Heart left ventricle (tissue), 13 donors: Measurements from ENCODE around the gene CLEC16A.

Experiments used
- POLR2A ChIP-seq, 2 donors: fragments of 450-650 bp; IDR thresholded peaks; one replicate each; pipeline ENCODE4 v1.6.1; 2017; ENCODE audit warnings: antibody characterized with exemption in 2 of 2, mild to moderate bottlenecking in 2 of 2, moderate library complexity in 2 of 2
- TF ChIP-seq, protein P1 (sequence below), 12 donors: fragments of 200-600 bp; sonication (generic) in 4 of 12; IDR thresholded peaks; one replicate each; pipeline versions ENCODE4 v1.5.0 to v1.8.0; 2018 to 2022; ENCODE audit warnings: antibody characterized with exemption in 12 of 12, mild to moderate bottlenecking in 5 of 12
- donor health status: ischemic (EF 13 %, LVEDD 7.1; RV severe dilation, severe dysfunction).
- donor health status: DM: no; HTN: yes; CAD: no.
- donor health status: DM: no; HTN: no; CAD: no.
- donor health status: ischemic (EF 25% LVEDD 6.9; RV normal size, moderate dysfunction).
- donor health status: ischemic (EF 25% LVEDD 5.7; RV mildly dilated, moderate dysfunction).
- donor health status: ischemic (EF 35%, LVEDD 5.7; RV mildly dilated, moderate dysfunction).
- donor health status: nonischemic (EF 11% LVEDD 7.7; RV severe dilation, severe dysfunction).
- donor health status: DM: yes; HTN: yes; CAD: no.
- donor health status: PGD.
- donor health status: ischemic (EF 29% LVEDD 5.4; RV normal size, mild dysfunction).
- donor health status: nonischemic (EF 23%, LVEDD 6.1; RV moderate dilation, normal function).

DNA sequence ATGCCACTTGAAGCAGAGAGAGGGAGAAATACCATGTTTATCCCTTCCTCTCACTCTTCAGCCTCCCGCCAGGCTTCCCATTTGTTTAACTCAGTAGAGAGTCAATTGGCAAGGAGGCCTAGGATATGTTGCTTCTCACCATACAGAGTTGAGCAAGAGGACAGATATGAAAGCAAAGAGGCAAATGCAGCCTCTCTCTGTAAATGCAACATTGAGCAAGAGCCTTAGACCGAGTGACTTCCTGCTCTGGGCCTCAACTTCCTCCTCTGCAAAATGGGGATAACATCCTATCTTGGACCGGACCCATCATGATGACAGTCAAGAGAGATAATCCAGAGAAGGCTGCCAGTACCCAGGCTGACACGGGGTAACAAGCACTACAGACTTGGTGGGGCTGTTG, 274.8 kb downstream of the CLEC16A start:
- TF ChIP-seq, protein P1, sequence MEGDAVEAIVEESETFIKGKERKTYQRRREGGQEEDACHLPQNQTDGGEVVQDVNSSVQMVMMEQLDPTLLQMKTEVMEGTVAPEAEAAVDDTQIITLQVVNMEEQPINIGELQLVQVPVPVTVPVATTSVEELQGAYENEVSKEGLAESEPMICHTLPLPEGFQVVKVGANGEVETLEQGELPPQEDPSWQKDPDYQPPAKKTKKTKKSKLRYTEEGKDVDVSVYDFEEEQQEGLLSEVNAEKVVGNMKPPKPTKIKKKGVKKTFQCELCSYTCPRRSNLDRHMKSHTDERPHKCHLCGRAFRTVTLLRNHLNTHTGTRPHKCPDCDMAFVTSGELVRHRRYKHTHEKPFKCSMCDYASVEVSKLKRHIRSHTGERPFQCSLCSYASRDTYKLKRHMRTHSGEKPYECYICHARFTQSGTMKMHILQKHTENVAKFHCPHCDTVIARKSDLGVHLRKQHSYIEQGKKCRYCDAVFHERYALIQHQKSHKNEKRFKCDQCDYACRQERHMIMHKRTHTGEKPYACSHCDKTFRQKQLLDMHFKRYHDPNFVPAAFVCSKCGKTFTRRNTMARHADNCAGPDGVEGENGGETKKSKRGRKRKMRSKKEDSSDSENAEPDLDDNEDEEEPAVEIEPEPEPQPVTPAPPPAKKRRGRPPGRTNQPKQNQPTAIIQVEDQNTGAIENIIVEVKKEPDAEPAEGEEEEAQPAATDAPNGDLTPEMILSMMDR (IDR thresholded peaks at IDR 0.05), result no peak
- no peak for TF ChIP-seq POLR2A (IDR thresholded peaks at IDR 0.05)
